HG03060 (cell line): ENCODE measurements around the gene SLCO1B3.
"Not testable (repeated sequence)": the region's sequence is repeated elsewhere in the genome, so short reads cannot be mapped to it uniquely, and the experiment has no call there.

Source experiments
- ATAC-seq: cut with Tn5 transposase; IDR thresholded peaks from one replicate; pipeline ENCODE4 v1.9.1; 2021; ENCODE audit warnings: low read depth, moderate number of reproducible peaks; ENCODE audit not compliant: unreplicated experiment

The SLCO1B3 gene, protein sequence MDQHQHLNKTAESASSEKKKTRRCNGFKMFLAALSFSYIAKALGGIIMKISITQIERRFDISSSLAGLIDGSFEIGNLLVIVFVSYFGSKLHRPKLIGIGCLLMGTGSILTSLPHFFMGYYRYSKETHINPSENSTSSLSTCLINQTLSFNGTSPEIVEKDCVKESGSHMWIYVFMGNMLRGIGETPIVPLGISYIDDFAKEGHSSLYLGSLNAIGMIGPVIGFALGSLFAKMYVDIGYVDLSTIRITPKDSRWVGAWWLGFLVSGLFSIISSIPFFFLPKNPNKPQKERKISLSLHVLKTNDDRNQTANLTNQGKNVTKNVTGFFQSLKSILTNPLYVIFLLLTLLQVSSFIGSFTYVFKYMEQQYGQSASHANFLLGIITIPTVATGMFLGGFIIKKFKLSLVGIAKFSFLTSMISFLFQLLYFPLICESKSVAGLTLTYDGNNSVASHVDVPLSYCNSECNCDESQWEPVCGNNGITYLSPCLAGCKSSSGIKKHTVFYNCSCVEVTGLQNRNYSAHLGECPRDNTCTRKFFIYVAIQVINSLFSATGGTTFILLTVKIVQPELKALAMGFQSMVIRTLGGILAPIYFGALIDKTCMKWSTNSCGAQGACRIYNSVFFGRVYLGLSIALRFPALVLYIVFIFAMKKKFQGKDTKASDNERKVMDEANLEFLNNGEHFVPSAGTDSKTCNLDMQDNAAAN

DNA sequence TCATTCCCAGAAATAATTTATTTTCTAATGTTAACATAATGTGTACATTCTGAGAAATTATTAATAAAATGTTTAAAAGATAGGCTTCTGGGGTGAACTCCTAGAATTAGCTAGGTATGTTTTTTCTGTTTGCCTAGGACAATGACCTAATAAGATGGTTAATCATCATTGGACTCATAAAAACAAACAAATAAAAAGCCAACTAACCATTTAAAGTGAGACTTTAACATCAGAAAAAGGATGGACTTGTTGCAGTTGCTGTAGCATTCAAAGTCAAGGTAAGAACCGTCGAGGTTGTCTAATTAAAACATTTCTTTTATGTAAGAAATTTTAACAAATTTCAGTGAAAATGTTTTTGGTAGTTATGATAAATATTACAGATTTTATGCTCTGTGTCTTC, at the start of gene SLCO1B3:
Gene SLCO1B3 (plus strand): TSS at position 219 of the 400 bp plus-strand sequence. CDS start 5,034 bp downstream, outside the sequence.
- ATAC-seq, result no peak

- no peak for ATAC-seq
Observed at GRCh38 chr12:20777420-20777819, 33.1 kb upstream of the SLCO1B3 start.

- no peak for ATAC-seq
Observed at GRCh38 chr12:20778969-20779368, 31.5 kb upstream of the SLCO1B3 start.

DNA sequence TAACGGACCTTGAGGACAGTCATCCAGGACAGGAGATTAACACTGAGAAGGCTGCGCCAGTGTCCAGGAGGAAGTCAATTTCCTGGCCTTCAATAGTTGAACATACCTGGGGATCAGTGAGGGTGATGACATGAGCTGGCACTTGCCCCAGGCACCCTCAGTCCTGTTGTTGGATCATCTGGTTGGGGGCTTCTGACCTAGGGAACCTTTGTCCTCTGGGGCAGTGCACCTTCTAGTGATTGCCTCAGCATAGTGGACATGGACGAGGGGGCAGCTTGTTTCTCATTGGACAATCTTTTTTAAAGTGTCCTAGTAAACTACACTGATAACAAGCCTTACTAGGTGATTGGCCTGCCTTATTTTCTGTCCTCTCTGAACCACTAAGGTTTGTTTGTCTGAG, 30.5 kb upstream of the SLCO1B3 start:
- ATAC-seq, result not testable (repeated sequence)

DNA sequence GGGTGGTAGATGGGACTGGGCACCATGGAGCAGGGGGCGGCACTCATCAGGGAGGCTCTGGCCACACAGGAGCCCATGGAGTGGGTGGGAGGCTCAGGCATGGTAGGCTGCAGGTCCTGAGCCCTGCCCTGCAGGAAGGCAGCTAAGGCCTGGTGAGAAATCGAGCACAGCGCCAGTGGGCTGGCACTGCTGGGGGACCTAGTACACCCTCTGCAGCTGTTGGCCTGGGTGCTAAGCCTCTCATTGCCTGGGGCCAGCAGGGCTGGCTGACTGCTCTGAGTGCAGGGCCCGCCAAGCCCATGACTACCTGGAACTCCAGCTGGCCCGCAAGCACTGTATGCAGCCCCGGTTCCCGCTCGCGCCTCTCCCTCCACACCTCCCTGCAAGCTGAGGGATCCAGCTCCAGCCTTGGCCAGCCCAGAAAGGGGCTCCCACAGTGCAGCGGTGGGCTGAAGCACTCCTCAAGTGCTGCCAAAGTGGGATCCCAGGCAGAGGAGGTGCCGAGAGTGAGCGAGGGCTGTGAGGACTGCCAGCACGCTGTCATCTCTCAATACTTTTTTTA, 26.6 kb upstream of the SLCO1B3 start:
- ATAC-seq, result not testable (repeated sequence)

- ATAC-seq, result no peak
Observed at GRCh38 chr12:20792971-20793370, 17.5 kb upstream of the SLCO1B3 start.

GRCh38 chr12:20798554-20798953, 12.0 kb upstream of the SLCO1B3 start:
- no peak for ATAC-seq

- ATAC-seq, result no peak
Observed at GRCh38 chr12:20800160-20800559, 10.3 kb upstream of the SLCO1B3 start.

GRCh38 chr12:20801035-20801434, 9.5 kb upstream of the SLCO1B3 start:
- no peak for ATAC-seq

DNA sequence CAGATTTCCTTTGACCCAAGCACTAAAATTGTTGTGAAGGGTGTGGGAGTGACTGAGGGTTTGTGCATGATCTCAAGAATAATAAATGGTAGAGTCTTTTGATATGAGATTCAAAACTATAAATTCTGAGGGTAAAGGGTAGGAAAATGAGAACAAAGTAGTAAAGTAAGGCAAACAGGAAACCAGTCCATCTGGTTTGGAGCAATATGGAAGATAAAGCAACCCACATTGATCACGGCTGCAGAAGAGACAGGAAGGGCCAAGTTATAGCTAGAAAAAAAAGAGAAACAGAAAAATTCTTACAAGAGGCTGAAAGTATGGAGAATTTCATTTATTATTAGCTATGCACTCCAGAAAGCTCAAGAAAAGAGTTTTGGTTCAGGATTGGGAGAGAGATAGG, 4.6 kb upstream of the SLCO1B3 start:
- no peak for ATAC-seq

- no peak for ATAC-seq
Observed at GRCh38 chr12:20807192-20808080, 3.1 kb upstream of the SLCO1B3 start.

- ATAC-seq, result no peak
Observed at GRCh38 chr12:20808521-20808920, 2.0 kb upstream of the SLCO1B3 start.

GRCh38 chr12:20815574-20815973, 5.1 kb downstream of the SLCO1B3 start:
- no peak for ATAC-seq

GRCh38 chr12:20822415-20822814, 11.9 kb downstream of the SLCO1B3 start:
- ATAC-seq, result no peak

DNA sequence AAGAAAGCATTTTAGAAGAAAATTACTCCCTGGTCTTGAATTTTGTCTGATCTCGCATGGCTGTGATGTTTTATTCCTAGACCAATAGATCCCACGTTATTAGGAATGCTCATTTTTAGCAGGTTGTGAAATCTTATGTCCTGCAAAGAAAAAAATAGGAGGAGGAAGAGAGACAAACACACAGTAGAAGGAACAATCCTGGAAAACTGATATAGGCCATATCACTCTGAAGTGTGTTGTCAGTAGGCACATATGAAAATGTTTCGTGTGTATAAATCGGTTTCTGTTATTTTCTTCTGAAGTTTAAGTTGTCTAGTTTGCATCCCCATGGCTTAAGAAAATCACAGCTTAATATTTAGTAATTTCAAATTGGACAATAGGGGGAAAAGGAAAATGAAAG, 12.4 kb downstream of the SLCO1B3 start:
- no peak for ATAC-seq

DNA sequence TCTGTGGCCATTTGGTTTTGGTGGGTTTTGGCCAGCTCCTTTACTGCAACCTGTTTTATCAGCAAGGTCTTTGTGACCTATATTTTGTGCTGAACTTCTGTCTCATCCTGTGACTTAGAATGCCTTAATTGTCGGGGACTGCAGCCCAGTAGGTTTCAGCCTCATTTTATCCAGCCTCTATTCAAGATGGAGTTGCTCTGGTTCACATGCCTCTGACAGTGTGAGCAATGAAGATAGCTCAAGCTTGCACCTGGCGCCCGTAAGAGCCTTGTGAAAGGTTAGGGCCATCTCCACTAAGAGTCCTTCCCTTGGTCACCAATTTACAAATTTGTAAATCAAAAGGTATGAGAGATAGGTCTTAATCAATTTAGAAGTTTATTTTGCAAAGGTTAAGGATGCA, 19.4 kb downstream of the SLCO1B3 start:
- ATAC-seq, result no peak

GRCh38 chr12:20830456-20830855, 20.0 kb downstream of the SLCO1B3 start:
- ATAC-seq, result no peak

DNA sequence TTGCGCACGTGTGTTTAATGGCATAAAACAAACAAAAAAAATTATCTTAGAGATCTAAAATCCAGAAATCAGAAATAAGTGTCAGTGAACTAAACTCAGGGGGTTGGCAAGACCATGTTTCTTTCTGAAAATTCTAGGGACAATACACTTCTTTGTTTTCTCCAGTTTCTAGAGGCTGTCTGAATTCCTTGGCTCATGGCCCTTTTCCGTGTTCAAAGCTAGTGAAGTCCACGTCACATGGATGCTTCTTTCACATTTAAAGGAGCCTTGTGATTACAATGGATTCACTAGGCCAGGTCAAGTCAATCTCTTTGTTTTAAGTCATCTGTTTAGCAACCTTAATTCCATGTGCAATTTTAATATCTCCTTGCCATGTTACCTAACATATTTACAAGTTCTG, 22.4 kb downstream of the SLCO1B3 start:
- no peak for ATAC-seq

DNA sequence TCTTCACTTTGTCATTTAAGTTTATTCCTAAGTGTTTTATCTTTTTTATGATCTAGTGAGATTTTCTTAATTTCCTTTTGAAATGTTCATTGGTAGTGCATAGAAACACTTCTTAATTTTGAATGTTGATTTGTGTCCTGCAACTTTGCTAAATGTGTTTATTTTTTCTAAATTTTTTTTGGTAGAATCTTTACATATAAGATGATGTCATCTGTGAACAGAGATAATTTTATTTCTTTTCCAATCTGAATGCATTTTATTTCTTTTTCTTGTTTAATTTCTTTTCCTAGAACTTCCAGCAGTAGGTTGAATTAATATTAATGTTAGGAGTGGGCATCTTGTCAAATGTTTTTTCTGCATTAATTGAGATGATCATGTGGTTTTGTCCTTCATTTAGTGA, 42.1 kb downstream of the SLCO1B3 start:
- no peak for ATAC-seq

DNA sequence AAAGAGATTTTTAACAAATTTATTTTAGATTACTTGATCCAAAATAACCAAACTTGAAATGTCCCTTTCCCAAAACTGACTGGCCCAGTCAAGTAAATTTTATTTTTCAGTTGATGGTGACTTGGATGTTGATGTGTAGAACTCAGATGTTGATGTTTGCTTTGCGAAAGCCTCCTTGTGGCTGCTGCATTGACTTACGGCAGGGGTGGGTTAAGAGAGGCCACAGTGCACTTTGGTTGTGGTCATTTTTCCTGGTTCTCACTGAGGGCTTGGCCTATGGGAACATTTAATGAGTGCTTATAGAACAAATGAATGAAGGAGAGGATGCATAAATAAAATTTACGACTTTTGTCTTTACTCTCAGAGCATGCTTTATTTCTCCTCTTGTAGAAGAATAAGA, 52.6 kb downstream of the SLCO1B3 start:
- ATAC-seq, result no peak

DNA sequence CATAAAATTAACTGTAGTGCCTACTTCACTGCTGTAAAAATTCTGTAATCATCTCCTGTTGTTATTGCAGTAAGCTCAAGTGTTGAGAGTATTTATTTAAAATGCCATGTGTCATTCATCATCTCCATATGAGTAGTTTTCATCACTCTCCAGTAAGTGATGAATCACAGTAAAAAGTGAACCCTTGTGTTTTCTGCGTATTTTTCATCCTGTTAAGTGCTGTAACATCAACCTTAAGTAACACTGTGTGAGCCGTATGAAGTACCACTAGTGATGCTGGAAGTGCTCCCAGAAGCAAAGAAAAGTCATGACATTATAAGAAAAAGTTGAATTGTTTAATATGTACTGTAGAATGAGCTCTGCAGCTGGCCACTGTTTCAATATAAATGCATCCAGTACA, 55.4 kb downstream of the SLCO1B3 start:
- ATAC-seq, result no peak
